Activated CD4-positive, alpha-beta T cell treated with anti-CD3 and anti-CD28 coated beads, Interleukin-2, amount 10 ng/mL, durations not matched to agents 7 days and 5 days (primary cell): ENCODE measurements around the gene HMG20B. TPM values are rescaled to one million over a fixed set of nuclear protein-coding genes. Genes with fewer than 3 reads are reported as not detected.
A peak's percentile ranks its signal among the peaks of the same experiment; 100 is the strongest.
"Not testable (repeated sequence)": the region's sequence is repeated elsewhere in the genome, so short reads cannot be mapped to it uniquely, and the experiment has no call there.

Source experiments
- CTCF ChIA-PET: fragments of 350-600 bp; sonication (Branson Sonifier 250); formaldehyde crosslinking; loops from one replicate; lab custom pipeline; 2021; ENCODE audit warnings: antibody characterized with exemption; lab: Charles Lee
- POLR2A ChIA-PET: fragments of 350-600 bp; sonication (Branson Sonifier 250); formaldehyde crosslinking; loops from one replicate; lab custom pipeline; 2021; ENCODE audit warnings: antibody characterized with exemption; lab: Charles Lee
- DNase-seq: peaks from one replicate; pipeline ENCODE4 v3.0.0-alpha.2; 2020
- H3K27ac Mint-ChIP-seq: one replicate; pipeline ENCODE4 v1.8.0; 2021; ENCODE audit warnings: mild to moderate bottlenecking, moderate library complexity, mixed read lengths
- H3K27me3 Mint-ChIP-seq: one replicate; pipeline ENCODE4 v1.8.0; 2021; ENCODE audit warnings: mixed read lengths
- H3K36me3 Mint-ChIP-seq: one replicate; pipeline ENCODE4 v1.8.0; 2021; ENCODE audit warnings: low read depth, mixed read lengths
- H3K4me1 Mint-ChIP-seq: one replicate; pipeline ENCODE4 v1.8.0; 2021; ENCODE audit warnings: mixed read lengths
- H3K4me3 Mint-ChIP-seq: one replicate; pipeline ENCODE4 v1.8.0; 2021; ENCODE audit warnings: mild to moderate bottlenecking, moderate library complexity, mixed read lengths
- H3K9me3 Mint-ChIP-seq: one replicate; pipeline ENCODE4 v1.8.0; 2021; ENCODE audit warnings: mixed read lengths
- total RNA-seq, 2 experiments: library from RNA; stranded (reverse); gene quantifications; one replicate each; pipeline ENCODE4 v1.2.3, GENCODE V29; 2021

HMG20B gene
- total RNA-seq, 2 experiments from 2014 or later, result 47.8 to 54.1 TPM

- H3K4me1 Mint-ChIP-seq, H3K36me3 Mint-ChIP-seq, H3K9me3 Mint-ChIP-seq, POLR2A ChIA-PET, H3K27ac Mint-ChIP-seq, DNase-seq, H3K27me3 Mint-ChIP-seq, H3K4me3 Mint-ChIP-seq: not testable (repeated sequence)
- CTCF ChIA-PET, result interaction anchor here (1.2 kb wide), 1 partner anchor 9 kb away, joined by 5 read pairs; no protein-coding TSS in a partner anchor
Measured at GRCh38 chr19:3581792-3582191, 9.0 kb downstream of the HMG20B start.

GRCh38 chr19:3584036-3584802 is 11.5 kb downstream of the HMG20B start:
- H3K4me3 Mint-ChIP-seq, CTCF ChIA-PET, POLR2A ChIA-PET: not testable (repeated sequence)

DNA sequence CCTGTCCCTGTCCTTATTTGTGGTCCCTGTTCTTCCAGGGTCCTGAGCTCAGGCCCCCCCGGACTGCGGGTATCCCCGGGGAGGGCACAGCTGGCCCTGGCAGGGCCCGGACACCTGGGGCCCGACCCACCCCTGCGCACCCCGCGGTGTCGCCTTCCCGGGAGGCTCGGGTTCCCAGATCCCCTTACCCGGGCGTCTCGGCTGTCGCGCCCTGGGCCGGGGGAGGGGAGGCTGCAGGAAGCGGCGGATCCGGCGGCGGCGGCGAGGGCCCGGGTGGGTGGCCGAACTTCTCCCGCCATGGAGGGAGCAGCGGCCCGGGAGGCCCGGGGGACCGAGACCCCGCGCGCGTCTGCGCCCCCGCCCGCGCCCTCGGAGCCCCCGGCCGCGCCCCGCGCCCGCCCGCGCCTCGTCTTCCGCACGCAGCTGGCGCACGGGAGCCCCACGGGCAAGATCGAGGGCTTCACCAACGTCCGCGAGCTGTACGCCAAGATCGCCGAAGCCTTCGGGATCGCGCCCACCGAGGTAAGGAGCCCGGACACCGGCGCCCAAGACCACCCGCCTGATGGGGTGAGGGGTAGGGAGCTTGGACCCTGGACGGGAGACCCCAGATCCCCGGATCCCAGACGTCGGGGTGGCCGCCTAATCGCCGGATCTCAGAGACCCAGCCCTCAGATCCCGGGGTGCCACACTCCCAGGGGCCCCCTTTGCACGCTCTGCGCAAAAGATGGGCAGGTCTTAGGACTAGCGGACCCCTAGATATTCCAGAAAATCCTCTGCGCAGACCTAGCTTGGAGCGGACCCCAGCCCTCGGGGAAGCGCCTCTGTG is 12.8 kb downstream of the HMG20B start, which contains the start of gene GIPC3:
Gene GIPC3, plus strand, starts transcription at position 178 of the 826 bp plus-strand sequence. Its CDS starts 120 bp downstream, at position 298.
- Mint-ChIP-seq H3K4me3 (no peak within 1 kb of the TSS), H3K36me3 (no peaks in the 10 kb centered on the region), H3K27ac (no peak within 1 kb of the TSS), H3K27me3 (no peaks in the 10 kb centered on the region), H3K9me3 (peaks cover 3% of the 10 kb centered on the region), H3K4me1 (no peaks in the 10 kb centered on the region)
- no peak for DNase-seq
- POLR2A ChIA-PET, result no interaction called here
- CTCF ChIA-PET, result interaction anchor here (1.0 to 1.1 kb wide), 3 partner anchors 10 to 123 kb away, joined by 3 read pairs; partner anchors contain the start of gene TJP3

More at GRCh38 chr19:3584036-3584802, 11.5 kb downstream of the HMG20B start:
- H3K27me3 Mint-ChIP-seq, H3K4me1 Mint-ChIP-seq, H3K27ac Mint-ChIP-seq, H3K9me3 Mint-ChIP-seq, H3K36me3 Mint-ChIP-seq, DNase-seq: not testable (repeated sequence)

- Mint-ChIP-seq H3K4me3 (no peak overlapping the region), H3K9me3 (peaks cover 6% of the 10 kb centered on the region), H3K4me1 (no peaks in the 10 kb centered on the region), H3K27me3 (no peaks in the 10 kb centered on the region), H3K27ac (no peak overlapping the region), H3K36me3 (no peaks in the 10 kb centered on the region)
- DNase-seq, result peak; percentile 33
- POLR2A ChIA-PET, result no interaction called here
- CTCF ChIA-PET, result interaction anchor here (1.0 to 1.1 kb wide), 3 partner anchors 10 to 122 kb away, joined by 3 read pairs; partner anchors contain the start of gene TJP3
Measured at GRCh38 chr19:3586127-3586626, 13.4 kb downstream of the HMG20B start.

- Mint-ChIP-seq H3K27me3 (no peaks in the 10 kb centered on the region), H3K27ac (no peak overlapping the region), H3K9me3 (peaks cover 6% of the 10 kb centered on the region), H3K4me3 (no peak overlapping the region), H3K4me1 (no peaks in the 10 kb centered on the region), H3K36me3 (no peaks in the 10 kb centered on the region)
- ChIA-PET POLR2A (no interaction called here), CTCF (interaction anchor here (1.0 kb wide), 1 partner anchor 9 kb away, joined by 3 read pairs; no protein-coding TSS in a partner anchor)
- DNase-seq, result no peak
Measured at GRCh38 chr19:3586707-3587346, 14.1 kb downstream of the HMG20B start.

DNA sequence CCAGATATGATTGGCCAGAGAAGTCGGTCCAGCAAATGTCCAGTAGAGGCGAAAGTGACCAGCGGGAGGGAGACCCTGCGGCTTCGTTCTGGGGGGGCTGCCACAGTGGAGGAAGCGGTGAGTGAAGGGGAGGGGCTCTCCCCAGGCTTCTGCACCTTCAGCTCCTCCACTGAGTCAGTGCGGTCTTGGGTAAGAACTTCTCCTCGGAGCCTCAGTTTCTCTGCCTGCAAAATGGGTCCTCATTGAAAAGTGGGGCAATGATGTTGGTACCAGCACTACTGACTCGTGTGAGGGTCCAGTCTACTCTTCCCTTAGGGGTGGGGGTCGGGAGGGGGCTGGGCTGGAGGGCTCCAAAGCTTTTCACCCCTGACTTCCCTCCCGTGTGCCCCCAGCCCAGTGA is 16.7 kb downstream of the HMG20B start:
- no peaks in the 10 kb centered on the region for H3K36me3 Mint-ChIP-seq
- no peak overlapping the region for H3K4me3 Mint-ChIP-seq
- ChIA-PET CTCF (interaction anchor here (0.6 to 1.1 kb wide), 2 partner anchors 8 to 851 kb away, joined by 3 read pairs; no protein-coding TSS in a partner anchor), POLR2A (no interaction called here)
- no peak overlapping the region for H3K27ac Mint-ChIP-seq
- H3K4me1 Mint-ChIP-seq, result no peaks in the 10 kb centered on the region
- no peaks in the 10 kb centered on the region for H3K27me3 Mint-ChIP-seq
- DNase-seq, result no peak
- peaks cover 6% of the 10 kb centered on the region for H3K9me3 Mint-ChIP-seq

DNA sequence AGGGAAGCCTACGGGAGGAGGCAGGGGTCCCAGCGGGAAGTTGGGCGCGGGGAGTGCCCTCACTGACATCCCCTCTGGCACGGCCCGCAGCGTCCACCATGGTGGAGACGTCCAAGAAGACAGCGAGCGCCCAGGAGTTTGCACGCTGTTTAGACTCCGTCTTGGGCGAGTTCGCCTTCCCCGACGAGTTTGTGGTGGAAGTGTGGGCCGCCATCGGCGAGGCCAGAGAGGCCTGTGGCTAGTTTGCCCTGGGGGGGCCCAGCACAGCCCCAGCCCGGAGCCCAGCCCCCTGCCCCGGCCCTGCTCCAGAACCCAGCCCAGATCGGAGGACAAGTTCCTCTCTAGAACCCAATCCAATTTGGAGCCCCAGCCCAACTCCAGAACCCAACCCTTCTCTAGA is 17.2 kb downstream of the HMG20B start:
- H3K9me3 Mint-ChIP-seq, result peaks cover 6% of the 10 kb centered on the region
- H3K4me1 Mint-ChIP-seq, result no peaks in the 10 kb centered on the region
- no peak overlapping the region for H3K4me3 Mint-ChIP-seq
- H3K36me3 Mint-ChIP-seq, result no peaks in the 10 kb centered on the region
- no peak for DNase-seq
- ChIA-PET CTCF (interaction anchor here (1.1 kb wide), 1 partner anchor 9 kb away, joined by 3 read pairs; no protein-coding TSS in a partner anchor), POLR2A (no interaction called here)
- no peaks in the 10 kb centered on the region for H3K27me3 Mint-ChIP-seq
- H3K27ac Mint-ChIP-seq, result no peak overlapping the region

DNA sequence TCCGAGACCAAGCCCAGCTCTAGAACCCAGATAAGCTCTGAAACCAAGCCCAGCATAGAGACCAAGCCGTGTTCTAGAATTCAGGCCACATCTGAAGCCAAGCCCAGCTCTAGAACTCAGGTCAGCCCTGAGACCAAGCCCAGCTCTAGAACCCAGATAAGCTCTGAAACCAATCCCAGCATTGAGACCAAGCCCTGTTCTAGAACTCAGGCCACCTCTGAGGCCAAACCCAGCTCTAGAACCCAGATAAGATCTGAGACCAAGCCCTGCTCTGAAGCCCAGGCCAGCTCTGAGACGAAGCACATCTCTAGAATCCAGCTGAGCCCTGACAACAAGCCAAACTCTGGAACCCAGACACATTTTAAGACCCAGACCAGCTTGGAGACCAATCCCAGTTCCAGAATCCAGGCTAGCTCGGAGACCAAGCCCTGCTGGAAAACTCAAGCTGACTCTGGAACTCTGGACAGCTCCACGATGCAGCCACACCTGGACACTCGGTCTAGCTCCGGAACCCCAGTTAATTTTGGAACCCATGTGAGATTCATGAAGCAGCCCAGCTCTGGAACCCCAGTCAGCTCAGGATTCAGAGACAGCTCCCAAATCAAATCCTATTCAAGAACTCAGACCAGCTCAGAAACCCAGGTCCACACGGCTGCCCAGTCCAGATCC is 18.4 kb downstream of the HMG20B start:
- H3K27me3 Mint-ChIP-seq, result no peaks in the 10 kb centered on the region
- no peak overlapping the region for H3K27ac Mint-ChIP-seq
- ChIA-PET POLR2A (no interaction called here), CTCF (interaction anchor here (0.6 to 1.5 kb wide), 7 partner anchors 10 to 102 kb away, joined by 3 to 6 read pairs (median 4); no protein-coding TSS in a partner anchor)
- H3K4me1 Mint-ChIP-seq, result no peaks in the 10 kb centered on the region
- H3K36me3 Mint-ChIP-seq, result no peaks in the 10 kb centered on the region
- H3K4me3 Mint-ChIP-seq, result no peak overlapping the region
- H3K9me3 Mint-ChIP-seq, result peaks cover 6% of the 10 kb centered on the region
- DNase-seq, result no peak

DNA sequence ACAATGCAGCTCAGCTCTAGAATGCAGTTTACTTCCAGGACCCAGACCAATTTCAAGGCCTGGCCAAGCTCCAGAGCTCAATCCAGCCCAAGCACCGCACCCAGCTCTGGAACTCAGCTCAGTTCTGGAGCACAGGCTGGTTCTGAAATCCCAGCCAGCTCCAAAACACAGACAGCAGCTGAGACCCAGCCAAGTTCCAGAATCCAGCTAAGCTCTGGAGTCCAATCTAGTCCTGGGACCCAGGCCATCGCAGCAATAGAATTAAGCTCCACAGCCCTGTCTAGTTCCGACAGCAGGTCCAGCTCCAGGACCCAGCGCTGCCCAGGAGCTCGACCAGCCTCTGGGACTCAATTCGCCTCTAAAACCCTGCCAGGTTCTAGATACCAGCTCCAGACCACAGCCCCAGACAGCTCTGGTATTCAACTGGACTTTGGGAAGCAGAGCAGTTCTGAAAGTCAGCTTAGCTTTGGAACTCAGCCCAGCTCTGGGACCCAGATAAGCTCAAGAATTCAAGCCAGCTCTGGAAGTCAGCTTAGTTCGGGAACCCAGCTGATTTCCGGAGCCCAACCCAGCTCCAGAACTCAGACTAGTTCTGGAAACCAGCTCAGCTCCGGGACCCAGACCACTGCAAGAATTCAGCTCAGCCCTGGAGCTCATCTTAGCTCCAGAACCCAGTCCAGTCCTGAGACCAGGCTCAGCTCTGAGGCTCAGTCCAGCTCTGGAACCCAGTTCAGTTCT is 19.3 kb downstream of the HMG20B start:
- ChIA-PET CTCF (interaction anchor here (0.6 to 1.5 kb wide), 6 partner anchors 10 to 369 kb away, joined by 3 to 5 read pairs (median 4); no protein-coding TSS in a partner anchor), POLR2A (no interaction called here)
- Mint-ChIP-seq H3K9me3 (peaks cover 6% of the 10 kb centered on the region), H3K4me1 (no peaks in the 10 kb centered on the region), H3K27me3 (no peaks in the 10 kb centered on the region), H3K4me3 (no peak overlapping the region), H3K27ac (no peak overlapping the region), H3K36me3 (no peaks in the 10 kb centered on the region)
- no peak for DNase-seq

DNA sequence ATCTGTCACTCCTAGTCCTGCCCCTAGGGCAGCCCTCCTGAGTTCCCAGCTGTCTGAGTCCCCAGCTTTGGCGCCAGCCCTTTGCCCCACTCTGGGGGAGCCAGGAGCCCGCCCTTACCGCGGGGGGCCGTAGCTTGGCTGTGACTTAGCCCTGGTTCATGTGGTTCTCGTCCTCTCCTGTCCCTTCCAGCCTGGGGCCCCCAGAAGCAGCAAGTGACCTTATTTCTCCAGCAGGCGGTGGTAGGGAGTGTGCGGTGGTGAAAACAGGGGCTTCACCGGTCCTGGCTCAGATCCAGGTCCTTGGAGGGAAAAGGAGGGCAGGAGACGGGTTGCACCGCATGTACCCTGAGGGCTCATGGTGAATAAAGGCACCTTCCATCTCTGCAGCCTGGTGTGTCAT is 20.4 kb downstream of the HMG20B start:
- ChIA-PET CTCF (interaction anchor here (0.5 to 1.3 kb wide), 2 partner anchors 9 to 168 kb away, joined by 3 to 4 read pairs; no protein-coding TSS in a partner anchor), POLR2A (no interaction called here)
- no peaks in the 10 kb centered on the region for H3K27me3 Mint-ChIP-seq
- DNase-seq, result no peak
- no peak overlapping the region for H3K4me3 Mint-ChIP-seq
- H3K27ac Mint-ChIP-seq, result no peak overlapping the region
- H3K4me1 Mint-ChIP-seq, result no peaks in the 10 kb centered on the region
- no peaks in the 10 kb centered on the region for H3K36me3 Mint-ChIP-seq
- peaks cover 6% of the 10 kb centered on the region for H3K9me3 Mint-ChIP-seq

DNA sequence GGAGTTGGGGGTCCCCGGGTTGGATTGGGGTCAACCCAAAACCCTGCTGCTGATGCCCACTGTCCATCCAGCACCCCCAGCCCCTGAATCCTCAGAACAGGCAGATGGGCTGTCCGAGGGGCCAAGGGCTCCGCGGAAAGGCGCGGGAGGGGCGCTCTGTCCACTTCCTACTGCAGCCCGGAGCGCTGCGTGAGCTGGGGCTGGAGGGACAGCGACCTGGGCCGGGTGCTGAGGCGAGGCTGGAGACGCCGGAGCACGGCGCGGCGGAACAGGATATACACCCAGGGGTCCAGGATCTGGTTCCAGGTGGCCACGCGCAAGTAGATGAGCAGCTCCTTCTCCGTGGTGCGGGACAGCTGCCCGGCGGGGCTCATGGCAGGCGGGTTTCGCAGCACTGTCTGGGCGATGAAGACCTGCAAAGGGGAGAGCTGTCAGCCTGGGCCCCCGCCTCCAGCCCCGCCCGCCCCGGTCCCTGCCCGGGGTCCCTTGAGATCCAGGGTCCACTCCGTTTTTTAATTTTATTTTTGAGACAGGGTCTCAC is 22.8 kb downstream of the HMG20B start:
- H3K9me3 Mint-ChIP-seq, result peaks cover 3% of the 10 kb centered on the region
- ChIA-PET POLR2A (no interaction called here), CTCF (interaction anchor here (0.8 kb wide), 1 partner anchor 9 kb away, joined by 3 read pairs; no protein-coding TSS in a partner anchor)
- no peaks in the 10 kb centered on the region for H3K36me3 Mint-ChIP-seq
- H3K4me1 Mint-ChIP-seq, result no peaks in the 10 kb centered on the region
- no peak overlapping the region for H3K27ac Mint-ChIP-seq
- H3K27me3 Mint-ChIP-seq, result no peaks in the 10 kb centered on the region
- no peak overlapping the region for H3K4me3 Mint-ChIP-seq
- DNase-seq, result no peak
